A673 (cell line): ENCODE results near the gene MAP6. TPM values are rescaled to one million over a fixed set of nuclear protein-coding genes. Genes with fewer than 3 reads are reported as not detected.
"Not testable (repeated sequence)": the region's sequence is repeated elsewhere in the genome, so short reads cannot be mapped to it uniquely, and the experiment has no call there.

ENCODE experiments used
- BruUV-seq: library from RNA; stranded (reverse); fragments of 400-500 nt; replicated peaks from 2 replicates; lab custom pipeline; 2021; lab: Mats Ljungman, UMichigan
- CTCF ChIA-PET: fragments of 300-600 bp; sonication (Branson Sonifier 250); formaldehyde crosslinking; loops from one replicate; lab custom pipeline; 2022; ENCODE audit warnings: antibody characterized with exemption; lab: Charles Lee
- POLR2A ChIA-PET: fragments of 300-600 bp; sonication (Branson Sonifier 250); formaldehyde crosslinking; loops from one replicate; lab custom pipeline; 2022; ENCODE audit warnings: antibody characterized with exemption; ENCODE audit not compliant: low non-redundant PET; lab: Charles Lee
- DNase-seq: peaks from one replicate; pipeline ENCODE4 v3.0.0-alpha.2; 2015; ENCODE audit warnings: low spot score
- H3K27ac ChIP-seq: fragments of 200-600 bp; sonication (generic); 2 replicates; pipeline ENCODE4 v1.5.1; 2016; ENCODE audit warnings: mixed run types, low read depth, mild to moderate bottlenecking, mixed read lengths, antibody characterized with exemption, low read length; ENCODE audit not compliant: poor library complexity, severe bottlenecking
- H3K27me3 ChIP-seq: fragments of 200-600 bp; sonication (generic); replicated peaks from 2 replicates; pipeline ENCODE4 v1.6.1; 2017; ENCODE audit warnings: mixed run types, low read depth, mild to moderate bottlenecking, mixed read lengths, antibody characterized with exemption, low read length; ENCODE audit not compliant: insufficient read depth, poor library complexity
- H3K36me3 ChIP-seq: fragments of 200-600 bp; sonication (generic); 2 replicates; pipeline ENCODE4 v1.6.1; 2016; ENCODE audit warnings: mixed run types, mild to moderate bottlenecking, mixed read lengths, antibody characterized with exemption, low read length; ENCODE audit not compliant: insufficient read depth, poor library complexity, severe bottlenecking
- H3K4me1 ChIP-seq: fragments of 200-600 bp; sonication (generic); 2 replicates; pipeline ENCODE4 v1.6.1; 2017; ENCODE audit warnings: mixed run types, mild to moderate bottlenecking, mixed read lengths, antibody characterized with exemption, low read length; ENCODE audit not compliant: insufficient read depth, poor library complexity, severe bottlenecking
- H3K4me3 ChIP-seq: fragments of 200-600 bp; sonication (generic); 2 replicates; pipeline ENCODE4 v1.5.1; 2016; ENCODE audit warnings: low read depth, mixed run types, mild to moderate bottlenecking, mixed read lengths, low read length; ENCODE audit not compliant: poor library complexity, severe bottlenecking
- H3K9me3 ChIP-seq: fragments of 200-600 bp; sonication (generic); 2 replicates; pipeline ENCODE4 v1.6.1; 2016; ENCODE audit warnings: mixed run types, low read depth, mild to moderate bottlenecking, mixed read lengths, antibody characterized with exemption, low read length; ENCODE audit not compliant: poor library complexity, severe bottlenecking
- CTCF ChIP-seq: fragments of 300-800, 200-600 bp; sonication (generic); conservative IDR thresholded peaks from 2 replicates; pipeline ENCODE4 v1.5.1; 2017; ENCODE audit warnings: low read depth, mild to moderate bottlenecking, antibody characterized with exemption, low read length, moderate library complexity, mixed read lengths
- EZH2 ChIP-seq: fragments of 200-600 bp; sonication (generic); IDR thresholded peaks from 2 replicates; pipeline ENCODE4 v1.6.1; 2017; ENCODE audit warnings: borderline replicate concordance, low read depth, mild to moderate bottlenecking, mixed read lengths, antibody characterized with exemption, low read length; ENCODE audit not compliant: poor library complexity, severe bottlenecking
- intact Hi-C: fragments of 100-400 bp; cut with micrococcal nuclease; formaldehyde crosslinking; loops from one replicate; pipeline ENCODE4 v1.10.0; 2022; ENCODE audit not compliant: unreplicated experiment
- total RNA-seq: library from RNA; stranded (reverse); gene quantifications from 2 replicates; pipeline ENCODE4 v1.2.3, GENCODE V29; 2021

The MAP6 gene
- total RNA-seq, 1 experiment from 2014 or later: not detected

DNA sequence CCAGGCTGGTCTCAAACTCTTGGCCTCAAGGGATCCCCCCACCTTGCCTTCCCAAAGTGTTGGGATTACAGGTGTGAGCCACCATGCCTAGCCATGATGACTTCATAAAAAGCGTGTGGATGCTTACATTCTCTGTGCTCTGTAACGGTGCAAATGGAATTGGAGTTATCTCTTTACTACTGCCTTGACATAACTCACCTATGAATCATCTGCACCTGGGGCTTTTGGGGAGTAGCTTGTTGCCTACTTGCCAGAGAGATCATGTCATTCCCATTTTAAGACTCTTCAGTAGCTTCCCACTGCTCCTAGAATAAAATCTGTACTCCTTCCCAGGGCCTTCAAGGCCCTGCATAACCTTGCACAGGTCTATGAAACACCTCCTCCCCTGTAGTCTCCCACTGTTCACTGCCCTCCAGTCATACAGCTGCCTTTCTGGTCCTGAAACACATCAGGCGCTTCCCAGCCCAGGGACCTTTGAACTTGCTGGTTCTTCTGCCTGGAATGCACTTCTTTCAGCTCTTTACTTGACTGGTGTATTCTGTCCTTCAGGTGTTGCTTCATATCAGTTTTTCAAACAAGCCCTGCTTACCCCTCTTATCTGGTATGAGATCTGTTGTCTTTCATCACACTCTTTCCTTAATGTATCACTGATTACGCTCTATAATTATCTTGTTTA is 29.2 kb upstream of the MAP6 start:
- H3K36me3 ChIP-seq: no peaks in the 10 kb centered on the region
- ChIA-PET CTCF (interaction anchor here (0.6 to 1.2 kb wide), 2 partner anchors 8 to 128 kb away, joined by 3 to 7 read pairs; no protein-coding TSS in a partner anchor), POLR2A (no interaction called here)
- BruUV-seq: no TSS peak
- DNase-seq: no peak
- H3K4me3 ChIP-seq: no peak overlapping the region
- TF ChIP-seq EZH2 (no peak), CTCF (no peak)
- peaks cover 6% of the 10 kb centered on the region for H3K27me3 ChIP-seq
- H3K9me3 ChIP-seq: no peaks in the 10 kb centered on the region
- no peaks in the 10 kb centered on the region for H3K4me1 ChIP-seq
- no peak overlapping the region for H3K27ac ChIP-seq
- intact Hi-C loops: no loop called here

DNA sequence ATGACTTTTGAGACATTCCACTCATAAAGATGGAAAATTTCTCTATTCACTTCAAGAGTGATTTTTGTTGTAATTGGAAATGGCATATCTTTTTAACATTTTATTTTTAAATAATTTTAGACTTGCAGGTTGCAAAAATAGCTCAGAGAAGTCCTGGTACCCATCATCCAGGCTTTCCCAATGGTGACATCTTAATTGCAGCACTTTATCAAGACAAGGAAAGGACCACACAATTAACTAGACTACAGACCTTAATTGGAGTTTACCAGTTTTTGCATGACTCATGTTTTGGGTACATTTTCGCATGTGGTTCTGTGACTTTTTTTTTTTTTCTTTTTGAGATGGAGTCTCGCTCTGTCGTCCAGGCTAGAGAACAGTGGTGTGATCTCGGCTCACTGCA is 23.0 kb upstream of the MAP6 start:
- no TSS peak for BruUV-seq
- TF ChIP-seq CTCF: no peak
- intact Hi-C loops: no loop called here
- Histone ChIP-seq H3K4me1 (no peaks in the 10 kb centered on the region), H3K27ac (no peak overlapping the region), H3K36me3 (no peaks in the 10 kb centered on the region), H3K9me3 (no peaks in the 10 kb centered on the region), H3K4me3 (no peak overlapping the region), H3K27me3 (peaks cover 2% of the 10 kb centered on the region)
- no peak for DNase-seq
- CTCF ChIA-PET: no interaction called here
- POLR2A ChIA-PET: no interaction called here

- no peaks in the 10 kb centered on the region for H3K36me3 ChIP-seq
- H3K27ac ChIP-seq: no peak overlapping the region
- H3K4me1 ChIP-seq: no peaks in the 10 kb centered on the region
- peaks cover 3% of the 10 kb centered on the region for H3K27me3 ChIP-seq
- CTCF ChIA-PET: interaction anchor here (0.6 kb wide), 1 partner anchor 164 kb away, joined by 4 read pairs; the partner anchor contains the start of gene GDPD5
- H3K4me3 ChIP-seq: no peak overlapping the region
- intact Hi-C loops: no loop called here
- DNase-seq: no peak
- no TSS peak for BruUV-seq
- POLR2A ChIA-PET: interaction anchor here (0.6 kb wide), 1 partner anchor 28 kb away, joined by 3 read pairs; no protein-coding TSS in a partner anchor
- peaks cover 7% of the 10 kb centered on the region for H3K9me3 ChIP-seq
- TF ChIP-seq EZH2 (no peak), CTCF (no peak)
Measured at GRCh38 chr11:75689863-75690609, 21.2 kb upstream of the MAP6 start.

- DNase-seq, intact Hi-C loops, BruUV-seq, H3K36me3 ChIP-seq, H3K4me3 ChIP-seq, H3K4me1 ChIP-seq, POLR2A ChIA-PET, H3K27ac ChIP-seq: not testable (repeated sequence)
- CTCF ChIA-PET: interaction anchor here (0.7 kb wide), 1 partner anchor 134 kb away, joined by 3 read pairs; no protein-coding TSS in a partner anchor
- Histone ChIP-seq H3K27me3 (peaks cover 34% of the 10 kb centered on the region), H3K9me3 (peaks cover 13% of the 10 kb centered on the region)
Measured at GRCh38 chr11:75683856-75684255, 15.0 kb upstream of the MAP6 start.
